ENCODE results near the gene DAO.

DNA sequence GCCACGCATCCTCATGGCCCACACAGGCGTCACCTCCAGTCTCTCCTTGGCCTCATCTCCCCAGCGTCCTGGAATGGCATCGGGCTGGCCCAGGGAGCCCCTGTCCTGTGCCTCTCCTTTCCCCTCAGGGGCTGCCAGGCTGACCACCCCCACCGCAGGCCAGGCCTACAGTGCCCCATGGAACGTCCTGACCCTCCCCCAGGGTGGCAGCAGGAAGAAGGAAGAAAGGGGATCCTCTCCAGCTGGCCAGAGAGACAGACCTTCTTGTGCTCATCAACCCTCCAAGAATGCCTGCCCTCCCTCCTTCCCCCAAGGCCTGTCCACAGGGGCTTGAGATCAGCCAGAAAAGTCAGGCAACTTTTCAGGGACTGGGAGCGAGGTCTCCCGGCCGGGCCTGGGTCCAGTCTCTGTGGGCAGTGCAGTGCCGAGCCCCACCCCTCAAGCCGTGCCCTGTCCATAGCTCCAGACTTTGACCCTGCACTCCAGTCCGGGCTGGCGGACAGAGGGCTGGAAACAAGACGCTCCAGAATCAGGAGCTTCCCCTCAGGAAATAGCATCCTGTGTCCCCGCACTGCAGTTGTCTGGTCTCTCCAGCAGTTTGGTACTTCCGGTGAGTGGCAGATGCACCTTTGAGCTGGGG is at the start of gene DAO:
- TF ChIP-seq, protein P1, sequence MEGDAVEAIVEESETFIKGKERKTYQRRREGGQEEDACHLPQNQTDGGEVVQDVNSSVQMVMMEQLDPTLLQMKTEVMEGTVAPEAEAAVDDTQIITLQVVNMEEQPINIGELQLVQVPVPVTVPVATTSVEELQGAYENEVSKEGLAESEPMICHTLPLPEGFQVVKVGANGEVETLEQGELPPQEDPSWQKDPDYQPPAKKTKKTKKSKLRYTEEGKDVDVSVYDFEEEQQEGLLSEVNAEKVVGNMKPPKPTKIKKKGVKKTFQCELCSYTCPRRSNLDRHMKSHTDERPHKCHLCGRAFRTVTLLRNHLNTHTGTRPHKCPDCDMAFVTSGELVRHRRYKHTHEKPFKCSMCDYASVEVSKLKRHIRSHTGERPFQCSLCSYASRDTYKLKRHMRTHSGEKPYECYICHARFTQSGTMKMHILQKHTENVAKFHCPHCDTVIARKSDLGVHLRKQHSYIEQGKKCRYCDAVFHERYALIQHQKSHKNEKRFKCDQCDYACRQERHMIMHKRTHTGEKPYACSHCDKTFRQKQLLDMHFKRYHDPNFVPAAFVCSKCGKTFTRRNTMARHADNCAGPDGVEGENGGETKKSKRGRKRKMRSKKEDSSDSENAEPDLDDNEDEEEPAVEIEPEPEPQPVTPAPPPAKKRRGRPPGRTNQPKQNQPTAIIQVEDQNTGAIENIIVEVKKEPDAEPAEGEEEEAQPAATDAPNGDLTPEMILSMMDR (conservative IDR thresholded peaks at IDR 0.05): no peak
- no peak for TF ChIP-seq ZFX (IDR thresholded peaks at IDR 0.05)
